Activated CD8-positive, alpha-beta memory T cell treated with anti-CD3 and anti-CD28 coated beads for 24 hours (primary cell): ENCODE measurements around the gene CENPP.
"Not testable (repeated sequence)": the region's sequence is repeated elsewhere in the genome, so short reads cannot be mapped to it uniquely, and the experiment has no call there.

Experiments used
- DNase-seq: peaks from one replicate; pipeline ENCODE4 v3.0.0-alpha.2; 2020

CENPP gene

GRCh38 chr9:92384375-92384774, 58.6 kb downstream of the CENPP start:
- no peak for DNase-seq

- no peak for DNase-seq
Observed at GRCh38 chr9:92385001-92385400, 59.2 kb downstream of the CENPP start.

GRCh38 chr9:92385477-92385876, 59.7 kb downstream of the CENPP start:
- no peak for DNase-seq

DNA sequence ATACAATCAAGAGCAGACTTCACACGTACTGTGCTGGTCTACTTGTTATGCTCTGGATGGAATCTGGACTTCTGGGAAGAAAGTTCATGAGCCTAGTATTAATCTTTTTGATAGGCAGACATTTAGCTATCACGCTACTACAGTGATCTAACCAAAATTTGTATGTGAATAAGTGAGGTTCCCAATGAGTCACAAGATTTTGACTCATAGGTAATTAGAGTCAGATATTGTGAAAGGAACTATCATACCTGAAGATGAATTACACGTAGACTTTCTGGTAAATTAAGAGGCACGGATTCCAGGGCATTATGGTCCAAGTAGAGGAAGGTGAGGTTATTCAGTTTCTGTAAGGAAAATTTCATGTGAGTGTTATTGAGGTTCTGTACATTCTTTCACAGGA, 60.2 kb downstream of the CENPP start:
- no peak for DNase-seq

DNA sequence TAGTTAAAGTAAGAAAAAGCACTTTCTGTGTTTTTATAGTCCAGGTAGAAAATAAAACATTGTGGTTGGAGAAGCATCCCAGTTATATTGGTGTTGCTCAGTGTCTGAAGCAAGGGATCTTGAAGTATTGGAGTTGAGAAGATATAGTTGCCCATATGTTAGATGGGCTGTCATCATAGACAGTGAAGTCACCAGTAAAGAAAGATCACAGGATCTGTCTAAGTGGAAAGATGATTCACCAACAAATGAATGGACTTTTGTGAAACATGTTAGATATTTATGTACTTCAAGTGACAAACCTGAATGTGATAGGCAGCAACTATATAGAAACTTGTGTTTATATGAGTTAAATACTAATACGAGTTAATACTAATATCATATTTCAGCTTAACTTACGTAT, 66.9 kb downstream of the CENPP start:
- DNase-seq: no peak

DNA sequence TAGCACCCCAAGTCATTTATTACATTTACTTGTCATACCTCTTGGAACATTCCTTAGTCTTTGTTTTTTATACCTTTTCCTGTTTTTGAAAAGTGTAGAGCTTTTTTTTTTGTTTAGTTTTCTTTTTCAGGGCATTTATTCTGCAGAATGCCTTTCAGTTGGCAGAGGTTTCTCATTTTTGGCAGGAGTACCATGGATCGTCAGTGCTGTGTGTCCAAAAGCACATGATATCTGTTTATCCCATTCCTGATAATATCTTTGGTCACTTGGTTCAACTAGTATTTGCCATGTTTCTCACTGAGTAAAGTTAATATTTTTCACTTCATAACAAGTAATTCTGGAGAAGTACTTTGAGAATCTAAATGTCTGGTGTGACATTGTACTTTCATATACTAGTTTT, 67.9 kb downstream of the CENPP start:
- no peak for DNase-seq

DNA sequence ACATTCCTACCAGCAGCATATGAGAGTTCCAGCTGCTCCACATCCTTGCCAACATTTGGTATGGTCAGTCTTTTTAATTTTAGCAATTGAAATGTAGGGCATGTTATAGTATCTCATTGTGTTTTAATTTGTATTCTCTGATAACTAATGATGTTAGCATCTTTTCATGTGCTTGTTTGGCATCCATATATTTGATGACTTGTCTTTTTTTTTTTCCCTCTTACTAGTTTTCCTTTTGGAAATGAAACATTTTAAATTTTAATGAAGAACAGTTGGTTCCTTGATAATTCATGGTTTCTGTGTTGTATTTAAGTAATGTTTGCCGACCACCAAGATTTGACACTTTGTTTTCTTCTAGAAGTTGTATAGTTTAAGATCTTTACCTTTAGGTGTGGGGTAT, 69.9 kb downstream of the CENPP start:
- DNase-seq: no peak

DNA sequence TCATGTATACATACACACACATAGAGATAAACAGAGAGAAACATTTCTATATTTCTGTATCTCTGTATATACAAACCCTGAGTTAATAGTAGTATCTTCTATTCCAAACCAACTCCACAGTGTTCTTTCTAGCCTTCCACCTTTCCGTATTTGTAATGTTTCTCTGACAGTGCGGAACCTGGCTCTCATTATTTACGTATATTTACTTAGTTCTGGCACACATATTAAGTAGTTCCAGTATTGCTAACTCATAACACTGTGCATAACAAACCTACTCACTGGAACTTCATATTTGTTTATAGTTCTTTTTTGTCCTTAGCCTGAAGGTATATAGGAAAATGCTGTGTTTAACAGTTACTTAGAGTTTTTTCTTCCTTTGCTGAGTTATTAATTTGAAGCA, 72.1 kb downstream of the CENPP start:
- DNase-seq: no peak

- DNase-seq: no peak
Observed at GRCh38 chr9:92402360-92402759, 76.6 kb downstream of the CENPP start.

DNA sequence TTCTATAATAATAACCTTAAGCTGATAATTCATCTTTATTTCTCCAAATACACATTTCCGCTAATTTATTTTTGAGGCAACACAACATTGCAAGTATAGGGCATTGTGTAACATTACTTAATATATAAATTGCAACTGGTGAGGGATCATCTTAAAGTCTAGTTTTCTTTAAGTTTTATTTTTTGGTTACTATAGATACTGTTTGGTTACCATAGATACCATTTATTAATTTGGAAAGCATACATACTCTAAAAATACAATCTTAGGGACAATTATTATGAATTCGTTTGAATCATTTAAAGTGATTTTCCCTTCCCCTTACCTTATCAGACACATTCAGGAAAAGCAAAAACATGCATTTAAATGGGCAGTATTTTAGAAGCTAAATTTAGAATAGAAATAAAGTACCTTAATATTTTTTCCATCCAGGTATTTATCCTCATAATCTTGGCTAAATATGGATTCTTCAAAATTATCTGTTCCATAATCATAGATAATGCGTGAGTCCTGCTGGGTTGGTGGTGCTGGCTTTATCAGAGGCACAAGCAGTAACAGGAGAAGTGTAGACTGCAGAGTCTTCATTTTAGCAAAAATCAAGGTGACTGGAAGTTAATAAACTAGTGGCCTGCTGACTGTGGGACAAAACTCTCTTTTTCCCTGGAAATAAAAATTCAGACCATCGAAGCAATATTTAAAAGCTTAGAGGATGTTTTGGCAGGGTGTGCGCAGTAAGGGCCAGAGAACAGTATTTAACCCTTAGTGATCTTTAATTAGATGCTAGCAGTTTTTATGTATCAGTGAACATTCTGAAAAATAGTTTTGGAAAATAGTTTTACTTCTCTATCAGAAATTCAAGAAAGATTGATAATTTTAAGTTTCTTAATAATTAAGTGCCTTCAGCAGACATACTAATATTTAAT, 77.3 kb downstream of the CENPP start:
- DNase-seq: no peak

- no peak for DNase-seq
Observed at GRCh38 chr9:92404042-92404836, 78.5 kb downstream of the CENPP start, which contains the start of gene OGN. TSS of gene OGN (minus strand) at chr9:92404578. CDS start at chr9:92403407, 1,171 bp downstream.

GRCh38 chr9:92405818-92406217, 80.1 kb downstream of the CENPP start:
- DNase-seq: no peak

DNA sequence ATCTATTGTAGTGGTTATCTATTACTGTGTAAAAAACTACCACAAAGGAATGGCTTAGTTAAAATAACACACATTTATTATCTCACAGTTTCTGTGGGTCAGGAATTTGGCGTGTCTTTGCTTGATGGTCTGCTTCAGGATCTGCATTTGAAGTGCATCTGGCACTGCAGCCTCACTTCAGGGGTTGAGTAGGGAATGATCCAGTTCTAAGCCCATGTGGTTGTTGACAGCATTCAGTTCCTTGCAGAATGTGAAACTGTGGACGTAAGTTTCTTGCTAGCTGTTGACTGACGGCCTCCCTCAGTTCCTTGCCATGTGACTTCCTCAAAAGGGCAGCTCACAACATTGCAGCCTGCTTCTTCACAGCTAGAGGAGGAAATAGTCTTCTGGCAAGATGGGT, 80.7 kb downstream of the CENPP start:
- DNase-seq: no peak

GRCh38 chr9:92407818-92408217, 82.1 kb downstream of the CENPP start:
- DNase-seq: no peak

DNA sequence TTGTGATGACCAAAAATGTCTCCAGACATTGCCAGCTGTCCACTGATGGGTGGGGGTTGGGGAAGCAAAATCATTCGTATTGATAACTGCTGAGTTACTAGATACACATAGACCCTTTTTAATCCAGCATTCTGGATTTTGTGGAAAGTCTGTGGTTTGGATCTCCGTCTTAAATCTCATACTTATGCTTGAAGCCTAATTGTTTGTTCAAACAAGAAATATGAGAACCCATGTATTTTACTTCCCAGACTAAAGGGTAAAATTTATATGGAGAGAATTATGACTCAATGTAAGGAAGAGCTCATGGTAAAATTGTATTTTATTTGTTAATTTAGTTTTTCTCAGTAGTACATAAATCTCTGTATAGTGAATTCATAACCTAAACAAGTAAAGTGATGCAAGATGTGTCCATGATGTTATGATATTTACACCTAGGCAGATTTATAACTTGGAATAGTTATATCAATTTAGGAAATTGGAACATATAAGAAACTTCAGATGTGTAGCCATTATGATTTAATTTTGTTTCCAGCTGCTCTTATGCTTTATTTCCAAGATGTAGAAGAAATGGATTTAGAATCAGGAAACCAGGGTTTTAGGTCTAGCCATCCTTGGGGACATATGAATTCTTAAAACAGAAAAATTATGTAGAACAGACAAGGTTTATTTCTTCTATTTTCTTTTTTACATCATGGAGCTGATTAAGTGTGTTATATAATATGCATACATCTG, 83.2 kb downstream of the CENPP start:
- no peak for DNase-seq

DNA sequence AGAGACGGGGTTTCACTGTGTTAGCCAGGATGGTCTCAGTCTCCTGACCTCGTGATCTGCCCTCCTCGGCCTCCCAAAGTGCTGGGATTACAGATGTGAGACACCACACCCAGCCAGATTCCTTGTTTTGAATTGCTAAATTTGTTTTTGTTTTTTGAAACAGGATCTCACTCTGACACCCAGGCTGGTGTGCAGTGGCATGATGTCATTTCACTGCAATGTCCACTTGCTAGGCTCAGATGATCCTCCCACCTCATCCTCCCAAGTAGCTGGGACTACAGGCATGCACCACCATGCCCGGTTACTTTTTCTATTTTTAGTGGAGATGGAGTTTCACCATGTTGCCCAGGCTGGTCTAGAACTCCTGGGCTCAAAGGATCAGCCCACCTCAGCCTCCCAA, 85.4 kb downstream of the CENPP start:
- not testable (repeated sequence) for DNase-seq

GRCh38 chr9:92414566-92414965, 88.8 kb downstream of the CENPP start:
- DNase-seq: no peak

GRCh38 chr9:92422611-92423338, 97.0 kb downstream of the CENPP start:
- DNase-seq: no peak

- no peak for DNase-seq
Observed at GRCh38 chr9:92423612-92424011, 97.9 kb downstream of the CENPP start.

DNA sequence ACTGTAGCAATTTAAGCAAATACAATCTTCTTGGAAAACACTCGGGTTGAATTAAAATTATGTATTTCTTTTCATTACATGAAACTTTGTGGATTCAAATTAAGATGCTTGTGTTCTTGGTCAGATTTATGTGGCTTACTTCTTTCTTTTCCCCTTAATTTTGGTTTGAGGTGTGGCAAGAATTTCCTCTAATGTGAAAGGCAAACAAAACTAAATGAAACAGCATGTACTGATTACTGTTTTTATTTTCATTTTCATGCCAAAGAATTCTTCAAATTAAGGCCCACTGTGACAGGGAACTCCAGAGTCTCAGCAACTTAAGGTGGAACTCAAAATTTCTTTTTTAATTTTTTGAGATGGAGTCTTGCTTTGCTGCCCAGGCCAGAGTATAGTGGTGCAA, 98.6 kb downstream of the CENPP start, which contains the start of gene OMD:
OMD (minus strand) TSS at position 132 of the 400 bp plus-strand sequence. CDS start 6,913 bp downstream, outside the sequence.
- no peak for DNase-seq

GRCh38 chr9:92425474-92425873, 99.7 kb downstream of the CENPP start:
- DNase-seq: no peak

- no peak for DNase-seq
Observed at GRCh38 chr9:92426501-92427145, 100.9 kb downstream of the CENPP start.
